GM18870 (cell line): ENCODE data around the gene ZZZ3.
"Not testable (repeated sequence)": the region's sequence is repeated elsewhere in the genome, so short reads cannot be mapped to it uniquely, and the experiment has no call there.

Experiments used
- ATAC-seq: cut with Tn5 transposase; IDR thresholded peaks from one replicate; pipeline ENCODE4 v1.9.1; 2021; ENCODE audit warnings: moderate library complexity; ENCODE audit not compliant: unreplicated experiment

Gene ZZZ3

GRCh38 chr1:77671836-77672235, 10.6 kb downstream of the ZZZ3 start:
- ATAC-seq, result no peak

GRCh38 chr1:77670330-77670729, 12.1 kb downstream of the ZZZ3 start:
- no peak for ATAC-seq

GRCh38 chr1:77668924-77669449, 13.5 kb downstream of the ZZZ3 start:
- ATAC-seq, result no peak

DNA sequence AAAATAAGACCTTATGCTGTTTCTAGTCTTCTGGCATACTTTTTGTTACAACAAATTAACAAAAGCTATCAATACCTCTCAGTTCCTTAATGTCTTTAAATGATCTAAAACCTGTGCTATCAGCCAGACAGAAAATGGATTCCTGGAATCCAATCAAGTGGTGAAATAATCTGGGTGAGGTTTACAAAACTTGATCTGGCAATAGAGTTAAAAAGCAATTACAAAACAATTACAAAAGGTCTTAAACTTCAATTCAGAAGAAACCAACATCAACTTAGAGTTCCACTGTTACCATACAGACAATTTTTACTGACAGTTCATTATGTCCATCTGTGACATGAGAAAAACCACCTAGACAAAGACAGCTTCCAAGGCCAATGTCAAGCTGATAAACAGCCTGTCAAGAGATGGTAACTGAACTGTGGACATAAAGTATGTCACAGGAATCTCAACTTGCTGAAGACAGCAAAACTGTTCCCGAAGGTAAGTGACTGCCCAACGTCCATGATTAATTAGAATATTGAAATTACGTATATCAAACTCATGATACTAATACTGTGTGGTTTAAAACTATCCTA, 17.4 kb downstream of the ZZZ3 start:
- ATAC-seq, result no peak

GRCh38 chr1:77661696-77662095, 20.8 kb downstream of the ZZZ3 start:
- no peak for ATAC-seq

GRCh38 chr1:77659879-77660593, 22.4 kb downstream of the ZZZ3 start:
- ATAC-seq, result no peak

DNA sequence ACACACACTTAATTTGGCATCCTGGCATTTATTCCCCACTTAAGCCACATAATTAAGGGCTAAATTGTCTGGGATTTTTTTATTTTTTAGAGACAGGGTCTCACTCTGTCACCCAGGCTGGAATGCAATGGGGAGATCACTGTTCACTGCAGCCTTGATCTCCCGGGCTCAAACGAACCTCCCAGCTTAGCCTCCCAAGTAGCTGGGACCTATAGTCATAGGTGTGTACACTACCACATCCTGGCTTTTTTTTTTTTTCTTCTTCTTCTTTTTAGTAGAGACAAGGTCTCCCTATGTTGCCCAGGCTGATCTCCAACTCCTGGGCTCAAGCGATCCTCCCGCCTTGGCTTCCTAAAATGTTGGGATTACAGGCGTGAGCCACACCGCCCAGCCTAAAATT, 24.2 kb downstream of the ZZZ3 start:
- ATAC-seq, result no peak

DNA sequence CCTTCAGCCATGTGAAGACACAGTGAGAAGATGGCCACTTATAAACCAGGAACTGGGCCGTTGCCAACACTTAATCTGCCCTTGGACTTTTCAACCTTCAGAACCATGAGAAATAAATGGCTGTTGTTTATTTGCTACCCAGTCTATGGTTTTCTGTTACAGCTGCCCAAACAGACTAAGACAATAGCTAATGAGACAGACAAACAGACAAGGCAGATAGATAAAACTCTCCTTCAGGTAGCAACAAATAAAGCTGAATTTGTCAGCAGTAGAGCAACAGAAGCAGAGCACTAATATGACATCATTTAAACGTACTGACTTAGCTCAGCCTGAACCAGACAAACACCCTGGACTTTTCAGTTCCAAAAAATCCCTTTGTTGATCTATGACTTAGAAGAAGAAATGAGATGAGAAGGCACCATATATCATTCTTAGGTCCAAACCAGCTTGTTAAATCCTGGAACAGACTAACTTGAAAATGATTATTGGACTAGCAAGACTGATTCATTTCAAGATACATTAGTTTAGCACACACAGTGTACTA, 27.0 kb downstream of the ZZZ3 start:
- no peak for ATAC-seq

DNA sequence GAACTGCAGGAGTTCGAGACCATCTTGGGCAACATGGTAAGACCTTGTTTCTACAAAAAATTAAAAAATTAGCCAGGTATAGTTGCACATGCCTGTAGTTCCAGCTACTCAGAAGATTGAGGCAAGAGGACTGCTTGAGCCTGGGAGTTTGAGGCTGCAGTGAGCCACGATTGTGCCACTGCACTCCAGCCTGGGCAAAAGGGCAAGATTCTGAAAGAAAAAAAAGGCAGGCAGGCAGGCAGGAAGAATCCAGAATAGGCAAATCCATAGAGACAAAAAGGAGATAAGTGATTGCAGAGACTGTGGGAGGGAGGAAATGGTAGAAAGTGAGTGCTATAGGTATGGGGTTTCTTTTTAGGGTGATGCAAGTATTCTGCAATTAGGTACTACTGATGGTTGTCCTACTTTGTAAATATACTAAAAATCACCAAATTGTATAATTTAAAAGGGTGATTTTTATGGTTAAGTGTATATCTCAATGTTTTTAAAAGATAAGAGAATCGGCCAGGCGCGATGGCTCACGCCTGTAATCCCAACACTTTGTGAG, 29.4 kb downstream of the ZZZ3 start:
- ATAC-seq, result no peak

DNA sequence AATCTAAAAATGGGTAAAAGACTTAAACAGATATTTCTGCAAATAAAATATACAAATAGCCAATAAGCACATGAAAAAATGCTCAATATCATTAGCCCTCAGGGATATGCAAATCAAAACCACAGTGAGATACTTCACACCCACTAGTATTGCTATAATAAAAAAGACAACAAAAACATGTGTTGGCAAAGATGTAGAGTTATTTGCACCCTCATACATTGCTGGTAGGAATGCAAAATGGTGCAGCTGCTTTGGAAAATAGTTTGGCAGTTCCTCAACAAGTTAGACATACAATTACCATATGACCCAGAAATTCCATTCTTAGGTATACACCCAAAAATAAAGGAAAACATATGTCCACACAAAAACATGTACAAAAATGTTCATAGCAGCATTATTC, 30.2 kb downstream of the ZZZ3 start:
- ATAC-seq, result no peak

- ATAC-seq, result no peak
These were observed 33.3 kb downstream of the ZZZ3 start for GRCh38 chr1:77649127-77649526.

GRCh38 chr1:77646224-77646623, 36.2 kb downstream of the ZZZ3 start:
- ATAC-seq, result not testable (repeated sequence)

GRCh38 chr1:77643456-77643855, 39.0 kb downstream of the ZZZ3 start:
- ATAC-seq, result no peak

GRCh38 chr1:77642941-77643340, 39.5 kb downstream of the ZZZ3 start:
- no peak for ATAC-seq

DNA sequence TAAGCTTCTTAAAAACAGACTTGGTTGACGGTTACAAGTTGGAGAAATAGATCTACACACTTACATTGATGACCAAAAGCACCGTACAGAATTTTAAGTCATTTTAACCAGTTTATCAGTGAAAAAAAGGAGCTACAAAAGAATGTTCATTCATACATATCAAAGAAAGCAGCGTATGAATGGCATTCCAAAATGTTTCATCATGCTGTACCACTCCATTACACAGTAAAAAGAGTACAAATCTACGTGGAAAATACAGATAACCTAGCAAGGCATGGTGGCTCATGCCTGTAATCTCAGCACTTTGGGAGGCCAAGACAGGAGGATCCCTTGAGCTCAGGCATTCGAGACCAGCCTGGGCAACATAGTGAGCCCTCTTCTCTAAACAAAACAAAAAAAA, 40.3 kb downstream of the ZZZ3 start:
- no peak for ATAC-seq

- no peak for ATAC-seq
These were observed 42.8 kb downstream of the ZZZ3 start for GRCh38 chr1:77639557-77640069.

DNA sequence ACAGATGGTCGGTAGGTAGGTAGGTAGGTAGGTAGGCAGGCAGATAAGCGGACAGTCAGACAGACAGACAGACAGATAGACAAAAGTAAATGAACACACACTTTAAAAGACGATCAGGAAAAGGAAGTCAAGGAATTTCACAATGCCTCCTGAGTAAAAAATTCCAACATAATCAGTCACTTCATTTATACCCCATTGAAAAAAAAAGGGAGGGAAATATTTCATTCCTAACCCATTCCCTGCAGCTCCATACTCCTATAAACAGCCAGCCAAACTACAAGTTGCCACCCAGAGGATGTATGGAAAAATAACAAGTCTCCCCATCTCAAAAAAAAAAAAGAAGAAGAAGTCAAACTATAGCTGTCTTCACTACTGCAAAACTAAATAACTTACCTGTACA, 43.4 kb downstream of the ZZZ3 start:
- no peak for ATAC-seq

DNA sequence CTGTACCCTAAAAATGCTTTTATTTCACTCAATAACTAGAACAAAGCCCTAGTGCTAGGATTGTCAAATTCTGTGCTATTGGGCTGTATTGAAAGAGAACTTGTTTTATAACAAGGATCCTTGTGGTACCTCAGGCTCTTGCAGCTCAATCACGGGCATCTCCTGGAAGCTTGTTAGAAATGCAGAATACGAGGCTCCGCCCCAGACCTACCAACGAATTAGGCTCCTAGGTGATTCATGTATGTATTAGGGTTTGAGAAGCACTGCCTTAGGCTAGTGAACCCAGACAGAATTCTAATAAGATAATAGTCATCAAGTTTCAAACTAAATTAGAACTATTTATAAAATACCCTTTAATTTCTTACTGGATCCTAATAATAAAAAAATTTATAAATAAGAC, 45.6 kb downstream of the ZZZ3 start:
- ATAC-seq, result no peak
